HepG2 (cell line): ENCODE data around the gene FKBP1A. TPM values are rescaled to one million over a fixed set of nuclear protein-coding genes. Genes with fewer than 3 reads are reported as not detected.
A peak's percentile ranks its signal among the peaks of the same experiment; 100 is the strongest.

Experiments used
- ARNT2 ChIP-seq: sonication (generic); formaldehyde crosslinking; IDR thresholded peaks from 2 replicates; pipeline ENCODE4 v1.8.0; 2022; ENCODE audit warnings: mild to moderate bottlenecking, low read depth, missing genetic modification reagents, moderate library complexity
- ARNTL ChIP-seq: sonication (generic); formaldehyde crosslinking; IDR thresholded peaks from 2 replicates; pipeline ENCODE4 v1.4.0; 2020; ENCODE audit warnings: mild to moderate bottlenecking, missing genetic modification reagents
- BORCS8-MEF2B ChIP-seq: sonication (generic); formaldehyde crosslinking; IDR thresholded peaks from 2 replicates; pipeline ENCODE4 v1.8.0; 2022; ENCODE audit warnings: mild to moderate bottlenecking, missing genetic modification reagents
- HNRNPH1 ChIP-seq: fragments of 200-400 bp; formaldehyde crosslinking; optimal IDR thresholded peaks from 2 replicates; pipeline ENCODE3; 2017; ENCODE audit warnings: mild to moderate bottlenecking, low read depth, low read length
- MAZ ChIP-seq, 2 experiments: sonication (generic) in 1 of 2; formaldehyde crosslinking in 1 of 2; IDR thresholded peaks; 2 replicates each; pipeline versions ENCODE4 v1.5.0 to v1.6.1; 2012 to 2020; ENCODE audit warnings: low read depth in 2 of 2, mild to moderate bottlenecking in 2 of 2, borderline replicate concordance in 1 of 2, improper control_type of control experiment in 1 of 2, low read length in 1 of 2, missing genetic modification reagents in 1 of 2, moderate library complexity in 1 of 2
- MTA1 ChIP-seq: sonication (generic); formaldehyde crosslinking; IDR thresholded peaks from 2 replicates; pipeline ENCODE4 v1.4.0; 2020; ENCODE audit warnings: missing genetic modification reagents, mild to moderate bottlenecking, borderline replicate concordance
- RARA ChIP-seq: IDR thresholded peaks from 2 replicates; pipeline ENCODE4 v1.6.1; 2016; ENCODE audit warnings: missing genetic modification reagents, missing compliant biosample characterization
- RXRA ChIP-seq: sonication (generic); formaldehyde crosslinking; IDR thresholded peaks from 2 replicates; pipeline ENCODE4 v1.5.1; 2020; ENCODE audit warnings: missing genetic modification reagents
- SRY ChIP-seq: sonication (generic); formaldehyde crosslinking; IDR thresholded peaks from 2 replicates; pipeline ENCODE4 v1.8.0; 2022; ENCODE audit warnings: mild to moderate bottlenecking, missing genetic modification reagents
- TBL1XR1 ChIP-seq: fragments of 150-350 bp; IDR thresholded peaks from 2 replicates; pipeline ENCODE4 v1.6.1; 2014; ENCODE audit warnings: borderline replicate concordance, low read length; ENCODE audit not compliant: partially characterized antibody
- YEATS2 ChIP-seq: sonication (generic); formaldehyde crosslinking; IDR thresholded peaks from 2 replicates; pipeline ENCODE4 v1.4.0; 2020; ENCODE audit warnings: missing genetic modification reagents, borderline replicate concordance
- ZNF253 ChIP-seq: sonication (generic); formaldehyde crosslinking; IDR thresholded peaks from 2 replicates; pipeline ENCODE4 v1.8.0; 2022; ENCODE audit warnings: mild to moderate bottlenecking, missing genetic modification reagents, borderline replicate concordance
- ZNF567 ChIP-seq: sonication (generic); formaldehyde crosslinking; IDR thresholded peaks from 2 replicates; pipeline ENCODE4 v1.8.1; 2023; ENCODE audit warnings: mild to moderate bottlenecking, missing genetic modification reagents, borderline replicate concordance
- ZNF724P ChIP-seq: sonication (generic); formaldehyde crosslinking; IDR thresholded peaks from 2 replicates; pipeline ENCODE4 v1.8.0; 2022; ENCODE audit warnings: missing genetic modification reagents, borderline replicate concordance
- polyA plus RNA-seq, 8 experiments: library from polyadenylated mRNA; depleted of rRNA in 3 of 8; stranded (reverse) in 7 of 8; unstranded in 1 of 8; fragments of >200 nt; fragmentation: Illumina TruSeq in 4 of 8; extraction: Trizol in 4 of 8; gene quantifications; 2 replicates each; pipeline versions ENCODE4 v1.2.1 to v1.2.3, GENCODE V29; 2011 to 2016; ENCODE audit warnings: low read depth in 4 of 8, missing spikeins in 1 of 8, mixed read lengths in 1 of 8; ENCODE audit not compliant: insufficient read depth in 1 of 8
- total RNA-seq, 5 experiments: library from RNA; depleted of rRNA; stranded (reverse); fragments of >200 nt; fragmentation: Illumina TruSeq; extraction: Trizol; gene quantifications; 2 replicates each; pipeline ENCODE4 v1.2.3, GENCODE V29; 2016; ENCODE audit warnings: low read depth in 1 of 5
- TF ChIP-seq, protein P1 (sequence below): sonication (generic); formaldehyde crosslinking; IDR thresholded peaks from 2 replicates; pipeline ENCODE4 v1.4.0; 2020; ENCODE audit warnings: mild to moderate bottlenecking, missing genetic modification reagents
- TF ChIP-seq, protein P2 (sequence below): sonication (generic); formaldehyde crosslinking; IDR thresholded peaks from 2 replicates; pipeline ENCODE4 v1.8.1; 2023; ENCODE audit warnings: missing genetic modification reagents, mild to moderate bottlenecking, borderline replicate concordance
- TF ChIP-seq, protein P3 (sequence below): fragments of 450-650 bp; IDR thresholded peaks from 2 replicates; pipeline ENCODE4 v1.6.1; 2017
- TF ChIP-seq, protein P4 (sequence below): sonication (generic); formaldehyde crosslinking; IDR thresholded peaks from 2 replicates; pipeline ENCODE4 v1.8.0; 2022; ENCODE audit warnings: low read depth, missing genetic modification reagents

The FKBP1A gene
- total and polyA plus RNA-seq, 2 of the 13 experiments (the other 11 are each of a cell fraction or from before 2014, with no cell fraction given), result 119 to 468 TPM

DNA sequence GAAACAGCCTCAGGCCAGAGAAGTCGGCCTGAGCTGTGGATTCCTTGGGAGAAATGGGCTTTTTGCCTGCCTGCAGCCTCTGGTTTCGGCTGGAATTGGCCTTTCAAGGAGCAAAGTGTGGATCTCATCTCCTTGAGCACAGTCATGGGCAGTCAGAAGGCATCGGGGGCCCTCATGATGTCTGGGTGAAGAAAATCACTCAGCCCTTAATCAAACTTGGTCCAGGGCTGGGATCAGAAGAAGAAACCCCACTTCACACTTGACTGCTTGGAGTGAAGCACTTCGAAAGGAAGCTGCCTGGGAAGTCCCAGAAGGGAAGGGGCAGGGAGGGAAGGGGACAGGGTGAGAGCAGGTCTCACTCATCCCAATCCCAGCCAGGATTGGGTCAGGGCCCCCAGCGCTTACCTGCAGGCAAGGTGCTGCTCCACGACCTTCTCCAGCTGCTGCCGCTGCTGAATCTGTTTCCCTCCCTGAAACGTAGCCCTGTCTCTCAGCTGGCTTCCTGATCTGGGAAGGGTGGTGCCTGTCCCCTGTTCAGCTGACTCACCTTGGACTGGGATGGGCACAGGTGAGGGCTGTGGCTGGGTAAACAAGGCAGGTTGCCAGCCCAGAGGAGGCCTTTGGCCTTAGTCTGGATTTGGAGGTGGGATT, 64.0 kb downstream of the FKBP1A start, which contains the start of gene SDCBP2 (continued):
- TF ChIP-seq, protein P1, sequence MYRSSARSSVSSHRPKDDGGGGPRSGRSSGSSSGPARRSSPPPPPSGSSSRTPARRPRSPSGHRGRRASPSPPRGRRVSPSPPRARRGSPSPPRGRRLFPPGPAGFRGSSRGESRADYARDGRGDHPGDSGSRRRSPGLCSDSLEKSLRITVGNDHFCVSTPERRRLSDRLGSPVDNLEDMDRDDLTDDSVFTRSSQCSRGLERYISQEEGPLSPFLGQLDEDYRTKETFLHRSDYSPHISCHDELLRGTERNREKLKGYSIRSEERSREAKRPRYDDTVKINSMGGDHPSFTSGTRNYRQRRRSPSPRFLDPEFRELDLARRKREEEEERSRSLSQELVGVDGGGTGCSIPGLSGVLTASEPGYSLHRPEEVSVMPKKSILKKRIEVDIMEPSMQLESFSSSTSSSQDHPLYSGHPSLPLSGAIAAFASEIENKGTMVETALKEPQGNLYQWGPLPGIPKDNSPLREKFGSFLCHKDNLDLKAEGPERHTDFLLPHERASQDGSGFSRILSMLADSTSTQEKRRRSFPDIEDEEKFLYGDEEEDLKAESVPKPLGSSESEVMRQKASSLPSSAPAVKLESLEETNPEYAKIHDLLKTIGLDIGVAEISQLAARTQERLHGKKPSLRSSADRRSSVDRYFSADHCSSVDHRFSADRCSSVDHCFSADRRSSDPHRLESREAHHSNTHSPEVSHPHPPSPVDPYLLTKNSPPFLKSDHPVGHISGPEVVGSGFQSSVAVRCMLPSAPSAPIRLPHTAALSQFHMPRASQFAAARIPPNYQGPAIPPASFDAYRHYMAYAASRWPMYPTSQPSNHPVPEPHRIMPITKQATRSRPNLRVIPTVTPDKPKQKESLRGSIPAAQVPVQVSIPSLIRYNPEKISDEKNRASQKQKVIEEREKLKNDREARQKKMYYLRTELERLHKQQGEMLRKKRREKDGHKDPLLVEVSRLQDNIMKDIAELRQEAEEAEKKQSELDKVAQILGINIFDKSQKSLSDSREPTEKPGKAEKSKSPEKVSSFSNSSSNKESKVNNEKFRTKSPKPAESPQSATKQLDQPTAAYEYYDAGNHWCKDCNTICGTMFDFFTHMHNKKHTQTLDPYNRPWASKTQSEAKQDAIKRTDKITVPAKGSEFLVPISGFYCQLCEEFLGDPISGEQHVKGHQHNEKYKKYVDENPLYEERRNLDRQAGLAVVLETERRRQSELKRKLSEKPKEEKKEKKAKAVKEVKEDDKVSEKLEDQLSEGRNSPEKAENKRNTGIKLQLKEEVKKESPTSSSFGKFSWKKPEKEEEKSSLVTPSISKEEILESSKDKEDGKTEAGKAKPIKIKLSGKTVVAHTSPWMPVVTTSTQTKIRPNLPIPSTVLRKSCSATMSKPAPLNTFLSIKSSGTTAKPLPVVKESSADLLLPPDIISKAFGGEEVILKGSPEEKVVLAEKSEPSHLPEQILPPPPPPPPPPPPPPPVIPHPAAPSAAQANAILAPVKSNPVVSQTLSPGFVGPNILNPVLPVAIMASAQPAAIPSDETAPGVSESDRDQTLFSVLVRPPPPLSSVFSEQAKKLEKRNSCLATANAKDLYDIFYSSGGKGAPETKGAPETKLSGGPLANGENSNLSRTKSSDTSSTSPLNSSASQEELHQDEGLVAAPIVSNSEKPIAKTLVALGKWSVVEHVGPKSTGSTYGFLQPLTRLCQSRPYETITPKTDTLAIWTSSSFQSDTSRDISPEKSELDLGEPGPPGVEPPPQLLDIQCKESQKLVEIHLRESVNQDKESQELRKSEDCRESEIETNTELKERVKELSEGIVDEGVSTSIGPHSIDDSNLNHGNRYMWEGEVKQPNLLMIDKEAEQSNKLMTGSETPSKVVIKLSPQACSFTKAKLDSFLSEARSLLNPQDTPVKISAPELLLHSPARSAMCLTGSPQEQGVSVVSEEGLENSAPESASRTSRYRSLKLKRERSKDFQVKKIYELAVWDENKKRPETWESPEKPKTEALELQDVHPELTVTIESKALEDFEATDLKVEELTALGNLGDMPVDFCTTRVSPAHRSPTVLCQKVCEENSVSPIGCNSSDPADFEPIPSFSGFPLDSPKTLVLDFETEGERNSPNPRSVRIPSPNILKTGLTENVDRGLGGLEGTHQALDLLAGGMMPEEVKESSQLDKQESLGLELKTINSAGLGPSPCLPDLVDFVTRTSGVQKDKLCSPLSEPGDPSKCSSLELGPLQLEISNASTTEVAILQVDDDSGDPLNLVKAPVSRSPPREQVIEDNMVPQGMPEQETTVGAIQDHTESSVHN (CRISPR knock-in tag), result no peak
- TF ChIP-seq, protein P2, sequence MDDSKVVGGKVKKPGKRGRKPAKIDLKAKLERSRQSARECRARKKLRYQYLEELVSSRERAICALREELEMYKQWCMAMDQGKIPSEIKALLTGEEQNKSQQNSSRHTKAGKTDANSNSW (CRISPR knock-in tag), result no peak
- TF ChIP-seq ARNTL (CRISPR knock-in tag), result no peak
- no peak for TF ChIP-seq HNRNPH1
- TF ChIP-seq ZNF567 (CRISPR knock-in tag), result no peak
- TF ChIP-seq, protein P3, sequence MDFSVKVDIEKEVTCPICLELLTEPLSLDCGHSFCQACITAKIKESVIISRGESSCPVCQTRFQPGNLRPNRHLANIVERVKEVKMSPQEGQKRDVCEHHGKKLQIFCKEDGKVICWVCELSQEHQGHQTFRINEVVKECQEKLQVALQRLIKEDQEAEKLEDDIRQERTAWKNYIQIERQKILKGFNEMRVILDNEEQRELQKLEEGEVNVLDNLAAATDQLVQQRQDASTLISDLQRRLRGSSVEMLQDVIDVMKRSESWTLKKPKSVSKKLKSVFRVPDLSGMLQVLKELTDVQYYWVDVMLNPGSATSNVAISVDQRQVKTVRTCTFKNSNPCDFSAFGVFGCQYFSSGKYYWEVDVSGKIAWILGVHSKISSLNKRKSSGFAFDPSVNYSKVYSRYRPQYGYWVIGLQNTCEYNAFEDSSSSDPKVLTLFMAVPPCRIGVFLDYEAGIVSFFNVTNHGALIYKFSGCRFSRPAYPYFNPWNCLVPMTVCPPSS, result no peak
- TF ChIP-seq SRY (CRISPR knock-in tag), result no peak
- peak; percentile 37; the same call in 1 of the 2 replicates for TF ChIP-seq BORCS8-MEF2B (CRISPR knock-in tag)
- TF ChIP-seq, protein P4, sequence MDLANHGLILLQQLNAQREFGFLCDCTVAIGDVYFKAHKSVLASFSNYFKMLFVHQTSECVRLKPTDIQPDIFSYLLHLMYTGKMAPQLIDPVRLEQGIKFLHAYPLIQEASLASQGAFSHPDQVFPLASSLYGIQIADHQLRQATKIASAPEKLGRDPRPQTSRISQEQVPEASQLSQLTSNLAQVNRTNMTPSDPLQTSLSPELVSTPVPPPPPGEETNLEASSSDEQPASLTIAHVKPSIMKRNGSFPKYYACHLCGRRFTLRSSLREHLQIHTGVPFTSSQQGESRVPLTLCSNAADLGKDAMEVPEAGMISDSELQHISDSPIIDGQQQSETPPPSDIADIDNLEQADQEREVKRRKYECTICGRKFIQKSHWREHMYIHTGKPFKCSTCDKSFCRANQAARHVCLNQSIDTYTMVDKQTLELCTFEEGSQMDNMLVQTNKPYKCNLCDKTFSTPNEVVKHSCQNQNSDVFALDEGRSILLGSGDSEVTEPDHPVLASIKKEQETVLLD, result no peak
- TF ChIP-seq RARA, result no peak
- TF ChIP-seq ARNT2 (CRISPR knock-in tag), result 0 out of 2 replicates have a peak, but pooled peaks have one; percentile 17
- no peak for TF ChIP-seq TBL1XR1
- TF ChIP-seq RXRA (CRISPR knock-in tag), result no peak
- no peak for TF ChIP-seq YEATS2 (CRISPR knock-in tag)
- no peak for TF ChIP-seq MAZ (IDR thresholded peaks at IDR 0.05; ENCODE audit: borderline replicate concordance, low read depth, low read length)
- no peak for TF ChIP-seq MAZ (CRISPR knock-in tag; IDR thresholded peaks at IDR 0.05; ENCODE audit: low read depth)
- TF ChIP-seq MTA1 (CRISPR knock-in tag), result no peak
- 0 out of 2 replicates have a peak, but pooled peaks have one; percentile 4 for TF ChIP-seq ZNF724P (CRISPR knock-in tag)
- TF ChIP-seq ZNF253 (CRISPR knock-in tag), result no peak
